ENCODE measurements around the gene HCAR3. TPM values are rescaled to one million over a fixed set of nuclear protein-coding genes. Genes with fewer than 3 reads are reported as not detected.
"Not testable (repeated sequence)": the region's sequence is repeated elsewhere in the genome, so short reads cannot be mapped to it uniquely, and the experiment has no call there.

The HCAR3 gene
- total RNA-seq, 1 donor, result not detected

DNA sequence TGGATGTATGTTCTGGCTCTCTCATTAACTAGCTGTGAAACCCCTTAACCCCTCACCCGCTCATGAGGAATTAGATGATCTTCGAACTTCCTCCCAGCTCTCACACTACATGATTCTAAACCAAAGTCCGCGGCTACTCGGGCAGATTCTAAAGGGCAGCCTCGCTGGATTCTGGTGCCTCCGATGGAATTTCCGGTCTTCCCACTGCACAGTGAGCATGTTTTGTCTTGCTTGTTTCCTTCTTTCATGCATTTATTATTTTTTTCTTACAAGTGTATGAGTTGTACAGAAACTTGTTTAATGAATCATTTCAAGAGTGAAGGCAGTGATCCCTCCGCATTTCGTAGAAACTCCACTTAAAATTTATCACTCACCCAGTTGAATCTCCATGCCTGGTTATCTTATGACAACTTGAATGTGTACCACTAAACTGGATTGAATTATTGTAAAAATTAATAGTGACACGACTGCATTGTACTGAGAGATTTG is 4.5 kb upstream of the HCAR3 start:
- no peak overlapping the region for H3K4me3 ChIP-seq (ENCODE audit: low read depth, low read length)
- TF ChIP-seq, protein P1, sequence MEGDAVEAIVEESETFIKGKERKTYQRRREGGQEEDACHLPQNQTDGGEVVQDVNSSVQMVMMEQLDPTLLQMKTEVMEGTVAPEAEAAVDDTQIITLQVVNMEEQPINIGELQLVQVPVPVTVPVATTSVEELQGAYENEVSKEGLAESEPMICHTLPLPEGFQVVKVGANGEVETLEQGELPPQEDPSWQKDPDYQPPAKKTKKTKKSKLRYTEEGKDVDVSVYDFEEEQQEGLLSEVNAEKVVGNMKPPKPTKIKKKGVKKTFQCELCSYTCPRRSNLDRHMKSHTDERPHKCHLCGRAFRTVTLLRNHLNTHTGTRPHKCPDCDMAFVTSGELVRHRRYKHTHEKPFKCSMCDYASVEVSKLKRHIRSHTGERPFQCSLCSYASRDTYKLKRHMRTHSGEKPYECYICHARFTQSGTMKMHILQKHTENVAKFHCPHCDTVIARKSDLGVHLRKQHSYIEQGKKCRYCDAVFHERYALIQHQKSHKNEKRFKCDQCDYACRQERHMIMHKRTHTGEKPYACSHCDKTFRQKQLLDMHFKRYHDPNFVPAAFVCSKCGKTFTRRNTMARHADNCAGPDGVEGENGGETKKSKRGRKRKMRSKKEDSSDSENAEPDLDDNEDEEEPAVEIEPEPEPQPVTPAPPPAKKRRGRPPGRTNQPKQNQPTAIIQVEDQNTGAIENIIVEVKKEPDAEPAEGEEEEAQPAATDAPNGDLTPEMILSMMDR (IDR thresholded peaks at IDR 0.05; ENCODE audit: insufficient read depth, low read length), result no peak
- DNase-seq (ENCODE audit: low read depth), result no peak

DNA sequence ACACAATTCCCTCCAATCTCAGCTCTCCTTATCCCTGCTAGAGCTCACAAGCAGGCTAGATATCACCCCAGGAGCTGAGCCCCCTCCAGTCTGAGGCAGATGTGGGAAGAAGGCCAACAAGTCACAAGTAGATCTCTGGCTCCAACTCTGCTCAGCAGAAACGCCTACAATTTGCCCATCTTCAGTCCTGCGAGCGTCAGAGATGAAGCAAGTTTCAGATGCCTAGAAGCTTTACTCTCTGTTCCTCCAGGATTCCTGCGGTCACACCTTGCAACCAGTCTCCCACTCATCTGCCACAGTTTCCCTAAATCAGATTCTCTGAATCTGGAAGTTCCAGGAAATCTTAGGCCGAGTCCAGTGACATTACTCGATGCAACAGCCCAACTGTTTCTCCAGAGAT is 1.4 kb downstream of the HCAR3 start:
- peak; percentile 11 for DNase-seq (ENCODE audit: low read depth)
- H3K4me3 ChIP-seq (ENCODE audit: low read depth, low read length), result not testable (repeated sequence)

DNA sequence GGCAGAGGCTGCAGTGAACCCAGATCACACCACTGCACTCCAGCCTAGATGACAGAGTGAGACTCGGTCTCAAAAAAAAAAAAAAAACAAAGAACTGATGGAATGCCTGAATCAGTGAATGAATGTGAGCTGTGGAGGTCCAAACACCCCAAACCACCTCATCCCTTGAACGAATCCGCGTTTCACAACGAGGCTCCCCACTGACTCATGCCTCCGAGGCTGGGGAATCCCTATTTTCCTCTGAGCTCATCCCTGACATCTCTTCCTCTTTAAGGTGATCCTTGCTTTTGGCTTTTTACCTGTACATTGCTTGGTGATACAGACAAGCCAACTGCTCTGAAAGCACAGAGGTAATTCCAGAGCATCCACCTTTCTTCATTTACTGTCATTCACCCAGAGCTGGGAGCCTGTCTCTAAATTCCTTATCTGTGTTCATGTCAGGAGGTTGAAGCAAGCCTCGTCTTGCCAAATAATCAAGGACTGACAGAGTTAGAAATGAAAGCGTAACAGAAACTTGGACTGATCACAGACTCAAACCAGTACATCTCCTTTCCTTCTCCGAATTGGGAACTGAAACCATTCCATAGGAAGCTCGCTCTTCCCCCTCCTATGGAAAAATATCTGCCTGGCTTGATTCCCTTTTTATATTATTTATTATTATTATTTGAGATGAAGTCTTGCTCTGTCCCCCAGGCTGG is 3.0 kb downstream of the HCAR3 start:
- not testable (repeated sequence) for H3K4me3 ChIP-seq (ENCODE audit: low read depth, low read length); DNase-seq (ENCODE audit: low read depth)

DNA sequence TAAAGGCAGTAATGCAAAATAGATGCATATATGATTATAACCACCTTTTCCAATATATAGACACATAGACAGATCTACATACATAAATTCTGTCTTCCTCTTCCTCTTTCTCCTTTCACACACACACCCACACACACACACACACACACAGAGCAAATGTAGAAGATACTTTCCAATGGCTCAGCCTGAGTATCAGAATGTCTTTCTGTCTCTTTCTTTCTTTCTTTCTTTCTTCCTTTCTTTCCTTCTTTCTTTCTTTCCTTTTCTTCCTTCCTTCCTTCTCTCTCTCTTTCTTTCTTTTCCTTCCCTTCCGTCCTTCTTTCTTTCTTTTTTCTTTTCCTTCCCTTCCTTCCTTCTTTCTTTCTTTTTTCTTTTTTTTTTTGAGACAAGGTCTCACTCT is 5.3 kb downstream of the HCAR3 start:
- H3K4me3 ChIP-seq (ENCODE audit: low read depth, low read length); DNase-seq (ENCODE audit: low read depth): not testable (repeated sequence)

DNA sequence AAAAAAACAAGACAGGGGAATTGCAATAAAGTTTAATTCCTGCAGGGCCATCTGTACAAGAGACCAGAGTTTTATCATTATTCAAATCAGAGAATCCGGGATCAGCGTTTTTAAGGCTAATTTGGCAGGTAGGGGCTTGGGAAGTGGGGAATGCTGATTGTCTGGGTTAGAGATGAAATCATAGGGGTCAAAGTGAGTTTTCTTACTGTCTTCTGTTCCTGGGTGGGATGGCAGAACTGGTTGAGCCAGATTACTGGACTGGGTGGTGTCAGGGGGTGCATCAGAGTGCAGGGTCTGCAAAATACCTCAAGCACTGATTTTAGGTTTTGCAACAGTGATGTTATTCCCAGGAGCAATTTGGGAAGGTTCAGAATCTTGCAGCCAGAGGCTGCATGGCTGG is 6.3 kb downstream of the HCAR3 start:
- not testable (repeated sequence) for H3K4me3 ChIP-seq (ENCODE audit: low read depth, low read length); DNase-seq (ENCODE audit: low read depth)

- not testable (repeated sequence) for DNase-seq (ENCODE audit: low read depth); H3K4me3 ChIP-seq (ENCODE audit: low read depth, low read length)
These were observed 7.3 kb downstream of the HCAR3 start for GRCh38 chr12:122709287-122709686.

GRCh38 chr12:122703841-122704240 is 12.8 kb downstream of the HCAR3 start:
- DNase-seq (ENCODE audit: low read depth); H3K4me3 ChIP-seq (ENCODE audit: low read depth, low read length): not testable (repeated sequence)

GRCh38 chr12:122702890-122703611 is 13.6 kb downstream of the HCAR3 start, which contains the start of gene HCAR2:
TSS of gene HCAR2 (minus strand) at chr12:122703357. CDS start at chr12:122703283, 74 bp downstream.
- H3K4me3 ChIP-seq (ENCODE audit: low read depth, low read length); DNase-seq (ENCODE audit: low read depth): not testable (repeated sequence)

DNA sequence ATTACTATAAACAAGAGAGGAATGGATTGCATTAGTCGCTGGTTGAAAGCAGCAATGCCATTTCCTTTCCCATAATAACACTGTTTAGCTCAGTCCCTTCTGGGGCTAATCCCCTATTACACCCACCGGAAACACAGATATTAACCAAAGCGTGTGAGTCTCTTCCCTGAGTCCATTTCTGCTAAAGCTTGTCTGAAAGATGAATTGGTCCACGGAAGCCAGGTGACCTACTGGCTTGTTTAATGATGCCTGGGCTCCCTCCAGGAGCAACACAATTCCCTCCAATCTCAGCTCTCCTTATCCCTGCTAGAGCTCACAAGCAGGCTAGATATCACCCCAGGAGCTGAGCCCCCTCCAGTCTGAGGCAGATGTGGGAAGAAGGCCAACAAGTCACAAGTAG is 15.1 kb downstream of the HCAR3 start:
- not testable (repeated sequence) for DNase-seq (ENCODE audit: low read depth); H3K4me3 ChIP-seq (ENCODE audit: low read depth, low read length)

- DNase-seq (ENCODE audit: low read depth); H3K4me3 ChIP-seq (ENCODE audit: low read depth, low read length): not testable (repeated sequence)
These were observed 16.4 kb downstream of the HCAR3 start for GRCh38 chr12:122700038-122700710.

- not testable (repeated sequence) for DNase-seq (ENCODE audit: low read depth); H3K4me3 ChIP-seq (ENCODE audit: low read depth, low read length)
These were observed 19.7 kb downstream of the HCAR3 start for GRCh38 chr12:122696922-122697321.

DNA sequence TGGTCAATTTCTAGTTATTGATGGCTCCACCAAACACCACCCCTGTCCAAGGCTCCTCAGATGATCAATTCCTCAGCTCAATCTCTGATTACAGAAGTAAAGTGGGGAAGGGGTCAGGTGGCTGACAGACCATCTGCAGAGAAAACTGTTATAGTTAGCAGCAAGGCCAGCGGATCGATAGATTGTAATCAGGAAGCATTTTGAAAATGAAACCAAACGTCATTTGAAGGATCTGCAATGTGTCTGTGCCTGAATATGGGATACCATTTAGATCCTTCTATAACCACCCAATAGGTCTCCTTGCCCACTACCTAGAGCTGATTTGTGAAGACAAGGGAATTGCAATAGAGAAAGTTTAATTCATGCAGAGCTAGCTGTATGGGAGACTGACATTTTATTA is 25.0 kb downstream of the HCAR3 start:
- H3K4me3 ChIP-seq (ENCODE audit: low read depth, low read length), result no peak overlapping the region
- DNase-seq (ENCODE audit: low read depth), result no peak
- TF ChIP-seq, protein P1 (IDR thresholded peaks at IDR 0.05; ENCODE audit: insufficient read depth, low read length), result no peak

All from fibroblast of the aortic adventitia (primary cell).